ENCODE data around the gene CNBD2.

DNA sequence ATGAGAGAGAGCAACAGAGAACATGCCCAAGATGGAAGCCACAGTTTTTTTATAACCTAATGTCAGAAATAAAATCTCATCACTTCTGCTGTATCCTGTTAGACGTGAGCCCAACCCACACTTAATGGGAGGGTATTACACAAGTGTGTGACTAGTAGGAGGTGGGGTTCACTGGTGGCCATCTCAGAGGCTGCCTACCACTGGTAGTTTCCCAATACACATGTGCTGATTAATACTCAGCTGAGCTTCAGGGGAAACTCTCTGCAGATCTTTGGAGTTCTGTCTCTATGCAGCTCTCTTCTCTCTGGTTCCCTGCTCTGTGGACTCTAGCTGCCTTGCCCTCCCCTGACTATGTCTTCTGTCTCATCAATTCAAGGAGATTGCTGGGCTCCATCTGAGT lies 35.7 kb downstream of the CNBD2 start:
- TF ChIP-seq, protein P1, sequence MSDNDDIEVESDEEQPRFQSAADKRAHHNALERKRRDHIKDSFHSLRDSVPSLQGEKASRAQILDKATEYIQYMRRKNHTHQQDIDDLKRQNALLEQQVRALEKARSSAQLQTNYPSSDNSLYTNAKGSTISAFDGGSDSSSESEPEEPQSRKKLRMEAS (CRISPR knock-in tag; IDR thresholded peaks at IDR 0.05): no peak
- TF ChIP-seq, protein P2, sequence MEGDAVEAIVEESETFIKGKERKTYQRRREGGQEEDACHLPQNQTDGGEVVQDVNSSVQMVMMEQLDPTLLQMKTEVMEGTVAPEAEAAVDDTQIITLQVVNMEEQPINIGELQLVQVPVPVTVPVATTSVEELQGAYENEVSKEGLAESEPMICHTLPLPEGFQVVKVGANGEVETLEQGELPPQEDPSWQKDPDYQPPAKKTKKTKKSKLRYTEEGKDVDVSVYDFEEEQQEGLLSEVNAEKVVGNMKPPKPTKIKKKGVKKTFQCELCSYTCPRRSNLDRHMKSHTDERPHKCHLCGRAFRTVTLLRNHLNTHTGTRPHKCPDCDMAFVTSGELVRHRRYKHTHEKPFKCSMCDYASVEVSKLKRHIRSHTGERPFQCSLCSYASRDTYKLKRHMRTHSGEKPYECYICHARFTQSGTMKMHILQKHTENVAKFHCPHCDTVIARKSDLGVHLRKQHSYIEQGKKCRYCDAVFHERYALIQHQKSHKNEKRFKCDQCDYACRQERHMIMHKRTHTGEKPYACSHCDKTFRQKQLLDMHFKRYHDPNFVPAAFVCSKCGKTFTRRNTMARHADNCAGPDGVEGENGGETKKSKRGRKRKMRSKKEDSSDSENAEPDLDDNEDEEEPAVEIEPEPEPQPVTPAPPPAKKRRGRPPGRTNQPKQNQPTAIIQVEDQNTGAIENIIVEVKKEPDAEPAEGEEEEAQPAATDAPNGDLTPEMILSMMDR (IDR thresholded peaks at IDR 0.05): no peak
- TF ChIP-seq, protein P3, sequence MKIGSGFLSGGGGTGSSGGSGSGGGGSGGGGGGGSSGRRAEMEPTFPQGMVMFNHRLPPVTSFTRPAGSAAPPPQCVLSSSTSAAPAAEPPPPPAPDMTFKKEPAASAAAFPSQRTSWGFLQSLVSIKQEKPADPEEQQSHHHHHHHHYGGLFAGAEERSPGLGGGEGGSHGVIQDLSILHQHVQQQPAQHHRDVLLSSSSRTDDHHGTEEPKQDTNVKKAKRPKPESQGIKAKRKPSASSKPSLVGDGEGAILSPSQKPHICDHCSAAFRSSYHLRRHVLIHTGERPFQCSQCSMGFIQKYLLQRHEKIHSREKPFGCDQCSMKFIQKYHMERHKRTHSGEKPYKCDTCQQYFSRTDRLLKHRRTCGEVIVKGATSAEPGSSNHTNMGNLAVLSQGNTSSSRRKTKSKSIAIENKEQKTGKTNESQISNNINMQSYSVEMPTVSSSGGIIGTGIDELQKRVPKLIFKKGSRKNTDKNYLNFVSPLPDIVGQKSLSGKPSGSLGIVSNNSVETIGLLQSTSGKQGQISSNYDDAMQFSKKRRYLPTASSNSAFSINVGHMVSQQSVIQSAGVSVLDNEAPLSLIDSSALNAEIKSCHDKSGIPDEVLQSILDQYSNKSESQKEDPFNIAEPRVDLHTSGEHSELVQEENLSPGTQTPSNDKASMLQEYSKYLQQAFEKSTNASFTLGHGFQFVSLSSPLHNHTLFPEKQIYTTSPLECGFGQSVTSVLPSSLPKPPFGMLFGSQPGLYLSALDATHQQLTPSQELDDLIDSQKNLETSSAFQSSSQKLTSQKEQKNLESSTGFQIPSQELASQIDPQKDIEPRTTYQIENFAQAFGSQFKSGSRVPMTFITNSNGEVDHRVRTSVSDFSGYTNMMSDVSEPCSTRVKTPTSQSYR (CRISPR knock-in tag; IDR thresholded peaks at IDR 0.05): no peak

Data from WTC11 (cell line).